Fibroblast of mammary gland (primary cell): ENCODE measurements around the gene CD33.

ENCODE experiments used
- DNase-seq: peaks from one replicate; pipeline ENCODE4 v3.0.0-alpha.2; 2010; ENCODE audit warnings: low read depth
- H3K4me3 ChIP-seq: 2 replicates; pipeline ENCODE4 v1.5.1; 2011; ENCODE audit warnings: low read depth, mild to moderate bottlenecking, low read length, moderate library complexity; ENCODE audit not compliant: control insufficient read depth
- TF ChIP-seq, protein P1 (sequence below): conservative IDR thresholded peaks from 2 replicates; pipeline ENCODE4 v1.5.1; 2011; ENCODE audit warnings: low read depth, low read length, inconsistent platforms; ENCODE audit not compliant: control insufficient read depth, insufficient read depth

CD33 gene

GRCh38 chr19:51196181-51196580 lies 28.7 kb upstream of the CD33 start:
- TF ChIP-seq, protein P1, sequence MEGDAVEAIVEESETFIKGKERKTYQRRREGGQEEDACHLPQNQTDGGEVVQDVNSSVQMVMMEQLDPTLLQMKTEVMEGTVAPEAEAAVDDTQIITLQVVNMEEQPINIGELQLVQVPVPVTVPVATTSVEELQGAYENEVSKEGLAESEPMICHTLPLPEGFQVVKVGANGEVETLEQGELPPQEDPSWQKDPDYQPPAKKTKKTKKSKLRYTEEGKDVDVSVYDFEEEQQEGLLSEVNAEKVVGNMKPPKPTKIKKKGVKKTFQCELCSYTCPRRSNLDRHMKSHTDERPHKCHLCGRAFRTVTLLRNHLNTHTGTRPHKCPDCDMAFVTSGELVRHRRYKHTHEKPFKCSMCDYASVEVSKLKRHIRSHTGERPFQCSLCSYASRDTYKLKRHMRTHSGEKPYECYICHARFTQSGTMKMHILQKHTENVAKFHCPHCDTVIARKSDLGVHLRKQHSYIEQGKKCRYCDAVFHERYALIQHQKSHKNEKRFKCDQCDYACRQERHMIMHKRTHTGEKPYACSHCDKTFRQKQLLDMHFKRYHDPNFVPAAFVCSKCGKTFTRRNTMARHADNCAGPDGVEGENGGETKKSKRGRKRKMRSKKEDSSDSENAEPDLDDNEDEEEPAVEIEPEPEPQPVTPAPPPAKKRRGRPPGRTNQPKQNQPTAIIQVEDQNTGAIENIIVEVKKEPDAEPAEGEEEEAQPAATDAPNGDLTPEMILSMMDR, result no peak
- DNase-seq, result no peak
- H3K4me3 ChIP-seq, result no peak overlapping the region

DNA sequence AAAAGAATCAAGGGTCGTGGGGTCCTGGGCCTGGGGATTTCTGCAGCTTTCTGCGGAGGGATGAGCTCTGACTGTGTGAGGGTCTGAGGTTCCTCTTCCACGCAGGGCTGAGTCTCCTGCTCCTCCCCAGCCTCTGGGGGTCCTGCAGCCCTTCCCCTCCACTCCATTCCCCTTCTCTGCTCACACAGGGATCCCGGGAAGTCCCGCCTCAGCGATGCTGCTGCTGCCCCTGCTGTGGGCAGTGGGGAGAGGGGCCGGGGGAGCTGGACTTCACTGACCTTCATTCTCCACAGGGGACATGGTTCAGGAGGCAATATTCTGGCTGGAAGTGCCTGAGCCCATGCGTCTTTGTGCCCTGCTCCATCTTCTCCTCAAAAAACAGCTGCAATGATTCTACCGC lies 26.2 kb upstream of the CD33 start:
- H3K4me3 ChIP-seq, result no peak overlapping the region
- no peak for DNase-seq
- TF ChIP-seq, protein P1, result no peak

- no peak overlapping the region for H3K4me3 ChIP-seq
- DNase-seq, result no peak
- TF ChIP-seq, protein P1, result no peak
Measured at GRCh38 chr19:51200071-51200666, 24.7 kb upstream of the CD33 start.

GRCh38 chr19:51201712-51202111 lies 23.2 kb upstream of the CD33 start:
- DNase-seq, result no peak
- TF ChIP-seq, protein P1, result no peak
- H3K4me3 ChIP-seq, result no peak overlapping the region

- no peak for DNase-seq
- TF ChIP-seq, protein P1, result no peak
- no peak overlapping the region for H3K4me3 ChIP-seq
Measured at GRCh38 chr19:51203916-51204315, 21.0 kb upstream of the CD33 start.

- TF ChIP-seq, protein P1, result no peak
- no peak overlapping the region for H3K4me3 ChIP-seq
- no peak for DNase-seq
Measured at GRCh38 chr19:51204321-51204720, 20.6 kb upstream of the CD33 start.

DNA sequence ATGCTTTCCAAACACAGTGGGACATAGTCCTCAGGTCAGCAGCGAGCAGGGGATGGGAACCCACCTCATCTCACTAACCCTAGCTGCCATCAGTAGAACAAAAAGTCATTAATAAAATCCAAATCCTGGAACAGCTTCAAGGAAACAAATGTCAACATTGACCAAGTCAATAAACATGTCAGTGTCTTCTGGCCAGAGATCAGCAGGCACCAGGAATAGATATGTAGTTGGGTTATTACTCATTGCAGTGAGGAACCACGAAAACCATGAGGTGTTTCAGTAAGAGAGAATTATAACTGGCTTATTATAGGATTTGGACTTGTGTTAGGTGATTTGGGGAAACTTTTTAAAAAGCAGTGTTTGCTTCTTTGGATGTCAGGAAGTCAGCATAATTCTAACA lies 17.1 kb upstream of the CD33 start:
- H3K4me3 ChIP-seq, result no peak overlapping the region
- TF ChIP-seq, protein P1, result no peak
- DNase-seq, result no peak
